ENCODE data around the gene SIL1. TPM values are rescaled to one million over a fixed set of nuclear protein-coding genes. Genes with fewer than 3 reads are reported as not detected.

The SIL1 gene
- total RNA-seq, 1 experiment from 2014 or later, result 46.5 TPM

DNA sequence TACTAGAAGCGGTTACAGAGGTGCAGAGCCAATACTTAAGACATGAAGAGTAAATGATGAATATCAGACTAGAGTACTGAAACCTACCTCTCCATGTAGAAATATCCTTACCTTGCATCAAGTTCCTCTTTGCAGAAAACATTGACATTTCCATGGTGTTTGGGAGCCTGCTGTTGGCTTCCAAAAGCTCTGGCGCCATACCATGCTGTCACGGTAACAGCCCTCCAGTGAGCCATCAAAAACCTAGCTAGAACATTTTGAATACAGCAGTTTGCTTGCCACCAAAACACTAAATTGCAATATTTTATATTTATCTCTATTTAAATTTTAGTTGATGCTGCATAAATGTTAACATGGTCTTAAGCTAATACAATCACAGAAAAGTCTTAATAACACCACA, 179.0 kb downstream of the SIL1 start:
- no peak overlapping the region for H3K4me2 ChIP-seq
- DNase-seq, result no peak
- intact Hi-C loops (cut with micrococcal nuclease; ENCODE audit: unreplicated experiment), result no loop called here
- H4K20me1 ChIP-seq (ENCODE audit: insufficient read depth), result no peaks in the 10 kb centered on the region
- H3K4me3 ChIP-seq, result no peak overlapping the region
- no peak overlapping the region for H2AFZ ChIP-seq
- no peak overlapping the region for H3K27ac ChIP-seq
- H3K9me2 ChIP-seq (ENCODE audit: insufficient read depth), result no peaks in the 10 kb centered on the region
- ChIA-PET POLR2A (ENCODE audit: unreplicated experiment) (no interaction called here), CTCF (no interaction called here)
- no peaks in the 10 kb centered on the region for H3K9me3 ChIP-seq (ENCODE audit: insufficient read depth, low read depth)
- TF ChIP-seq, protein P1, sequence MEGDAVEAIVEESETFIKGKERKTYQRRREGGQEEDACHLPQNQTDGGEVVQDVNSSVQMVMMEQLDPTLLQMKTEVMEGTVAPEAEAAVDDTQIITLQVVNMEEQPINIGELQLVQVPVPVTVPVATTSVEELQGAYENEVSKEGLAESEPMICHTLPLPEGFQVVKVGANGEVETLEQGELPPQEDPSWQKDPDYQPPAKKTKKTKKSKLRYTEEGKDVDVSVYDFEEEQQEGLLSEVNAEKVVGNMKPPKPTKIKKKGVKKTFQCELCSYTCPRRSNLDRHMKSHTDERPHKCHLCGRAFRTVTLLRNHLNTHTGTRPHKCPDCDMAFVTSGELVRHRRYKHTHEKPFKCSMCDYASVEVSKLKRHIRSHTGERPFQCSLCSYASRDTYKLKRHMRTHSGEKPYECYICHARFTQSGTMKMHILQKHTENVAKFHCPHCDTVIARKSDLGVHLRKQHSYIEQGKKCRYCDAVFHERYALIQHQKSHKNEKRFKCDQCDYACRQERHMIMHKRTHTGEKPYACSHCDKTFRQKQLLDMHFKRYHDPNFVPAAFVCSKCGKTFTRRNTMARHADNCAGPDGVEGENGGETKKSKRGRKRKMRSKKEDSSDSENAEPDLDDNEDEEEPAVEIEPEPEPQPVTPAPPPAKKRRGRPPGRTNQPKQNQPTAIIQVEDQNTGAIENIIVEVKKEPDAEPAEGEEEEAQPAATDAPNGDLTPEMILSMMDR (conservative IDR thresholded peaks at IDR 0.05), result no peak
- TF ChIP-seq EZH2 (IDR thresholded peaks at IDR 0.05; ENCODE audit: low read depth), result no peak
- no TSS peak for BruUV-seq (replicated peaks)
- H3F3A ChIP-seq (ENCODE audit: insufficient read depth, low read depth), result peaks cover 6% of the 10 kb centered on the region; the same call in 1 of the 2 replicates
- peaks cover 21% of the 10 kb centered on the region for H3K4me1 ChIP-seq (replicated peaks; ENCODE audit: insufficient read depth)
- H3K79me2 ChIP-seq (ENCODE audit: low read depth), result no peaks in the 10 kb centered on the region
- no peaks in the 10 kb centered on the region for H3K36me3 ChIP-seq (ENCODE audit: low read depth)
- no peaks in the 10 kb centered on the region for H3K27me3 ChIP-seq (ENCODE audit: insufficient read depth, low read depth)

DNA sequence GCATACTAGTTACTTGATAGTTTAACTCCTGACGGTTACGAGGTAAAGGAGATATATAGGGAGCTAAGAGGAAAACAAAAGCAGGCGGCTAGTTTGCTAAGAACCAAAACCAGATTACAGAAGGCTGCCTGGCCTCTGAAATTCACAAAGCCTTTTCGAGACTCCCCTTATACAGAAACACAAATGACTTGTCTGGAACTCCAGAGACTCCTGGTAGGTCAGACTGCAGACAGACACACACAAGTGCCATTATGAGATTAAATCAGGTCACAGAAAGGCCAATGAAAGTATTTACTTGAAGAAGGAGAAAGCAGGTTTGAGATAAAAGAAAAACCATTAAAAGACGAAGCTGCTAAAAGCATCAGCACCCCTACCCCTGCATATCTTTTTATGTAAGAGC, 180.5 kb downstream of the SIL1 start:
- POLR2A ChIA-PET (ENCODE audit: unreplicated experiment), result no interaction called here
- CTCF ChIA-PET, result no interaction called here
- H3K4me3 ChIP-seq, result no peak overlapping the region
- H4K20me1 ChIP-seq (ENCODE audit: insufficient read depth), result no peaks in the 10 kb centered on the region
- no peak for DNase-seq
- H3F3A ChIP-seq (ENCODE audit: insufficient read depth, low read depth), result peaks cover 8% of the 10 kb centered on the region; the same call in 1 of the 2 replicates
- H3K9me2 ChIP-seq (ENCODE audit: insufficient read depth), result no peaks in the 10 kb centered on the region
- H3K27me3 ChIP-seq (ENCODE audit: insufficient read depth, low read depth), result no peaks in the 10 kb centered on the region
- no peak overlapping the region for H3K4me2 ChIP-seq
- BruUV-seq (replicated peaks), result no TSS peak
- intact Hi-C loops (cut with micrococcal nuclease; ENCODE audit: unreplicated experiment), result no loop called here
- no peak for TF ChIP-seq EZH2 (IDR thresholded peaks at IDR 0.05; ENCODE audit: low read depth)
- TF ChIP-seq, protein P1 (conservative IDR thresholded peaks at IDR 0.05), result no peak
- H3K9me3 ChIP-seq (ENCODE audit: insufficient read depth, low read depth), result no peaks in the 10 kb centered on the region
- H3K4me1 ChIP-seq (replicated peaks; ENCODE audit: insufficient read depth), result peaks cover 21% of the 10 kb centered on the region
- no peak overlapping the region for H2AFZ ChIP-seq
- no peak overlapping the region for H3K27ac ChIP-seq
- no peaks in the 10 kb centered on the region for H3K79me2 ChIP-seq (ENCODE audit: low read depth)
- H3K36me3 ChIP-seq (ENCODE audit: low read depth), result no peaks in the 10 kb centered on the region

DNA sequence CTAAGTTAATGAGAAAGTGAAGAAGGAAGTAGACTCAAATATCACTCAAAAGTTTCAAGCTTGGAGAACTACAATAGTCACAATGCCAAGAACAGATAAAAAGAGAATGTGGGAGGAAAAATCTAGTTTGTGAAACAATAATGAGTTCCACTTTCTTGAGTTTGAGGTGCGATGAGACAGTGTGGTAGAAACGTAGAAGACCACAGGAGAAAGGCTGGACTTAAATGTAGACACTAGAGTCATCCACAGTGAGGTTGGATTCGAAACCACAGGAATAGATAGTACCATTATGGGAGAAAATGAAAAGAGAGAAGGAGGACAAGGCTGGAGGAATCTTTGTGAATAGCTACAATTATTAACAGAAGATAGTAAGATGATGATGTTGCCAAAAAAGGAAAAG, 182.0 kb downstream of the SIL1 start:
- no peaks in the 10 kb centered on the region for H3K27me3 ChIP-seq (ENCODE audit: insufficient read depth, low read depth)
- no peak overlapping the region for H2AFZ ChIP-seq
- CTCF ChIA-PET, result no interaction called here
- no peaks in the 10 kb centered on the region for H3K36me3 ChIP-seq (ENCODE audit: low read depth)
- H3K4me2 ChIP-seq, result no peak overlapping the region
- H3K79me2 ChIP-seq (ENCODE audit: low read depth), result no peaks in the 10 kb centered on the region
- BruUV-seq (replicated peaks), result no TSS peak
- POLR2A ChIA-PET (ENCODE audit: unreplicated experiment), result no interaction called here
- H3F3A ChIP-seq (ENCODE audit: insufficient read depth, low read depth), result peaks cover 8% of the 10 kb centered on the region; the same call in 1 of the 2 replicates
- intact Hi-C loops (cut with micrococcal nuclease; ENCODE audit: unreplicated experiment), result no loop called here
- H3K9me3 ChIP-seq (ENCODE audit: insufficient read depth, low read depth), result no peaks in the 10 kb centered on the region
- H4K20me1 ChIP-seq (ENCODE audit: insufficient read depth), result no peaks in the 10 kb centered on the region
- H3K27ac ChIP-seq, result no peak overlapping the region
- TF ChIP-seq, protein P1 (conservative IDR thresholded peaks at IDR 0.05), result no peak
- no peak for TF ChIP-seq EZH2 (IDR thresholded peaks at IDR 0.05; ENCODE audit: low read depth)
- no peaks in the 10 kb centered on the region for H3K9me2 ChIP-seq (ENCODE audit: insufficient read depth)
- H3K4me1 ChIP-seq (replicated peaks; ENCODE audit: insufficient read depth), result peaks cover 20% of the 10 kb centered on the region
- H3K4me3 ChIP-seq, result no peak overlapping the region
- DNase-seq, result no peak
